ENCODE results near the gene STK38.

- TF ChIP-seq CTCF (IDR thresholded peaks at IDR 0.05; ENCODE audit: low read depth, low read length, poor library complexity, severe bottlenecking) (no peak), EZH2phosphoT487 (IDR thresholded peaks at IDR 0.05; ENCODE audit: borderline replicate concordance, low read length) (no peak)
Observed at GRCh38 chr6:36488221-36488620, 59.1 kb downstream of the STK38 start.
